GM12878 (cell line): Measurements from ENCODE around the gene LANCL2. TPM values are rescaled to one million over a fixed set of nuclear protein-coding genes. Genes with fewer than 3 reads are reported as not detected.

Source experiments
- ATAC-seq: fragments of 200-7000 bp; cut with Tn5 transposase; 3 replicates; pipeline ENCODE4 v1.9.1; 2020; ENCODE audit warnings: mild to moderate bottlenecking, moderate library complexity
- BruUV-seq: library from RNA; stranded (reverse); fragments of 400-500 nt; replicated peaks from 2 replicates; lab custom pipeline; 2021; lab: Mats Ljungman, UMichigan
- CTCF ChIA-PET: fragments of 300-600 bp; sonication (Branson Sonifier 250); formaldehyde crosslinking; extraction: SDS; loops from one replicate; lab custom pipeline; 2021; ENCODE audit warnings: inconsistent platforms; lab: Yijun Ruan, JAX
- POLR2A ChIA-PET: fragments of 350-600 bp; formaldehyde crosslinking; extraction: SDS; loops from one replicate; lab custom pipeline; 2021; ENCODE audit warnings: inconsistent platforms; lab: Charles Lee
- RAD21 ChIA-PET: fragments of 300-600 bp; sonication (Branson Sonifier 250); formaldehyde crosslinking; loops from one replicate; lab custom pipeline; 2023; ENCODE audit warnings: antibody characterized with exemption; ENCODE audit not compliant: unreplicated experiment; lab: Charles Lee
- SMC1A ChIA-PET: fragments of 300-600 bp; sonication (Branson Sonifier 250); formaldehyde crosslinking; loops from one replicate; lab custom pipeline; 2023; ENCODE audit not compliant: unreplicated experiment, uncharacterized antibody; lab: Charles Lee
- DNase-seq: peaks from one replicate; pipeline ENCODE4 v3.0.0-alpha.2; 2011; ENCODE audit warnings: low read depth, low spot score
- FAIRE-seq: peaks from 3 replicates; lab custom pipeline; 2011; peaks lifted over from hg19 to GRCh38; lab: Jason Lieb, UNC
- H2AFZ ChIP-seq: 2 replicates; pipeline ENCODE4 v1.6.0; 2011; ENCODE audit warnings: low read depth, low read length, control low read depth; ENCODE audit not compliant: control insufficient read depth
- H3K27ac ChIP-seq: 2 replicates; pipeline ENCODE4 v1.5.1; 2011; ENCODE audit warnings: control low read depth; ENCODE audit not compliant: control insufficient read depth, insufficient read depth
- H3K27me3 ChIP-seq, 2 experiments: replicated peaks in 1 of 2; 2 replicates each; pipeline versions ENCODE4 v1.6.0 to v1.6.1; 2011; ENCODE audit warnings: low read length in 1 of 2; ENCODE audit not compliant: control insufficient read depth in 2 of 2, insufficient read depth in 2 of 2
- H3K36me3 ChIP-seq, 2 experiments: 2 replicates each; pipeline ENCODE4 v1.5.1; 2011; ENCODE audit warnings: low read length in 1 of 2; ENCODE audit not compliant: control insufficient read depth in 2 of 2, insufficient read depth in 2 of 2
- H3K4me1 ChIP-seq: 2 replicates; pipeline ENCODE4 v1.6.1; 2011; ENCODE audit warnings: mild to moderate bottlenecking, low read length, moderate library complexity, mixed read lengths; ENCODE audit not compliant: control insufficient read depth, insufficient read depth
- H3K4me2 ChIP-seq: 2 replicates; pipeline ENCODE4 v1.6.0; 2011; ENCODE audit warnings: control low read depth; ENCODE audit not compliant: control insufficient read depth, insufficient read depth
- H3K4me3 ChIP-seq: fragments of 200-600 bp; sonication (generic); 2 replicates; pipeline ENCODE4 v1.5.1; 2016
- H3K79me2 ChIP-seq: 2 replicates; pipeline ENCODE4 v1.6.0; 2011; ENCODE audit warnings: low read length; ENCODE audit not compliant: control insufficient read depth, insufficient read depth
- H3K9ac ChIP-seq: 2 replicates; pipeline ENCODE4 v1.8.0; 2011; ENCODE audit warnings: low read length, control low read depth, mixed read lengths; ENCODE audit not compliant: control insufficient read depth, insufficient read depth
- H3K9me3 ChIP-seq: replicated peaks from 3 replicates; pipeline ENCODE4 v1.5.1; 2011; ENCODE audit warnings: mild to moderate bottlenecking, low read length; ENCODE audit not compliant: control insufficient read depth, insufficient read depth
- H4K20me1 ChIP-seq: 2 replicates; pipeline ENCODE4 v1.6.0; 2011; ENCODE audit not compliant: control insufficient read depth, insufficient read depth
- HDAC2 ChIP-seq: fragments of 200-600 bp; sonication (generic); IDR thresholded peaks from 2 replicates; pipeline ENCODE4 v1.6.1; 2017
- HSF1 ChIP-seq: fragments of 150-350 bp; IDR thresholded peaks from 2 replicates; pipeline ENCODE4 v1.6.1; 2014; ENCODE audit warnings: mild to moderate bottlenecking, low read depth, low read length
- LARP7 ChIP-seq: fragments of 450-650 bp; IDR thresholded peaks from 2 replicates; pipeline ENCODE4 v1.6.1; 2017; ENCODE audit warnings: mild to moderate bottlenecking
- MTA2 ChIP-seq: fragments of 450-650 bp; IDR thresholded peaks from 2 replicates; pipeline ENCODE4 v1.6.1; 2016; ENCODE audit warnings: low read depth, mild to moderate bottlenecking, moderate library complexity
- PAX5 ChIP-seq: IDR thresholded peaks from 2 replicates; pipeline ENCODE4 v1.6.1; 2011; ENCODE audit warnings: low read depth, low read length, borderline replicate concordance
- SPI1 ChIP-seq: IDR thresholded peaks from 2 replicates; pipeline ENCODE4 v1.6.1; 2011; ENCODE audit warnings: low read depth, mild to moderate bottlenecking, low read length, moderate library complexity, borderline replicate concordance; ENCODE audit not compliant: insufficient read depth
- TCF3 ChIP-seq: IDR thresholded peaks from 2 replicates; pipeline ENCODE4 v1.6.1; 2012; ENCODE audit warnings: low read depth, mild to moderate bottlenecking, low read length, borderline replicate concordance; ENCODE audit not compliant: insufficient read depth
- ZNF384 ChIP-seq: IDR thresholded peaks from 2 replicates; pipeline ENCODE4 v1.6.1; 2012; ENCODE audit warnings: low read depth, mild to moderate bottlenecking, low read length, improper control_type of control experiment, borderline replicate concordance
- whole genome bisulfite sequencing: methylation state at CpG from one replicate; pipeline ENCODE4 v1.1.6; 2016; ENCODE audit warnings: low lambda C conversion rate; ENCODE audit not compliant: insufficient replicate concordance, insufficient coverage; ENCODE audit errors: missing lambda C conversion rate; 5-methylcytosine and 5-hydroxymethylcytosine counted together
- in situ Hi-C: fragments of 300-500 bp; cut with MboI; formaldehyde crosslinking; loops from 9 replicates; pipeline ENCODE4 v1.14.3; 2018; ENCODE audit warnings: mixed read lengths
- intact Hi-C: fragments of 100-400 bp; cut with micrococcal nuclease; formaldehyde crosslinking; loops from one replicate; pipeline ENCODE4 v1.14.2; 2022; ENCODE audit not compliant: unreplicated experiment
- polyA plus RNA-seq, 11 experiments: library from polyadenylated mRNA; depleted of rRNA in 4 of 11; unstranded in 6 of 11; stranded (reverse) in 5 of 11; fragments of >200 nt; fragmentation: Nextera tagmentation in 4 of 11; fragmentation: Illumina TruSeq in 1 of 11; extraction: Ambion mirVana in 4 of 11; extraction: Trizol in 1 of 11; gene quantifications; 1 replicate in 1 of 11; 2 replicates in 10 of 11; pipeline versions ENCODE4 v1.2.1 to v1.2.3, GENCODE V29; 2011 to 2016; ENCODE audit warnings: inconsistent platforms in 2 of 11, missing spikeins in 2 of 11, low read depth in 1 of 11
- total RNA-seq, 4 experiments: library from RNA; depleted of rRNA in 3 of 4; stranded (reverse); fragments of >200 nt in 3 of 4; fragmentation: Illumina TruSeq in 1 of 4; extraction: Trizol in 1 of 4; gene quantifications; 2 replicates each; pipeline versions ENCODE4 v1.2.1 to v1.2.3, GENCODE V29; 2013 to 2021

Gene LANCL2
- total and polyA plus RNA-seq, 10 of the 15 experiments (the other 5 are each of a cell fraction or from before 2014, with no cell fraction given), result 8.1 to 28.6 (median 16.4) TPM

GRCh38 chr7:55444786-55445185, 79.6 kb downstream of the LANCL2 start:
- intact Hi-C loops, result no loop called here
- CTCF ChIA-PET, result interaction anchor here (2.7 kb wide), 1 partner anchor 11 kb away, joined by 6 read pairs; no protein-coding TSS in a partner anchor
- POLR2A ChIA-PET, result interaction anchor here (0.6 kb wide), 1 partner anchor 592 kb away, joined by 3 read pairs; no protein-coding TSS in a partner anchor

More at GRCh38 chr7:55444786-55445185, 79.6 kb downstream of the LANCL2 start:
- TF ChIP-seq ZNF384 (no peak), HSF1 (no peak), LARP7 (no peak), PAX5 (no peak), SPI1 (no peak), HDAC2 (no peak), MTA2 (no peak), TCF3 (no peak)
- Histone ChIP-seq H3K4me3 (no peak overlapping the region), H3K4me1 (no peaks in the 10 kb centered on the region), H3K9ac (no peak overlapping the region), H4K20me1 (no peaks in the 10 kb centered on the region), H3K27me3 (no peaks in the 10 kb centered on the region), H3K79me2 (no peaks in the 10 kb centered on the region), H2AFZ (no peak overlapping the region), H3K36me3 (no peaks in the 10 kb centered on the region), H3K4me2 (no peak overlapping the region), H3K9me3 (no peaks in the 10 kb centered on the region), H3K27ac (no peak overlapping the region)
- WGBS, result 0% methylated on average over 1 of the region's 1 CpG
- TSS peak; percentile 46 for BruUV-seq
- ATAC-seq, result peak; percentile 14; the same call in 1 of the 3 replicates
- ChIA-PET SMC1A (interaction anchor here (1.2 to 1.7 kb wide), 2 partner anchors 12 to 64 kb away, joined by 4 read pairs; no protein-coding TSS in a partner anchor), RAD21 (interaction anchor here (1.2 kb wide), 1 partner anchor 13 kb away, joined by 3 read pairs; no protein-coding TSS in a partner anchor)
- in situ Hi-C loops, result no loop called here
- DNase-seq, result no peak
- no peak for FAIRE-seq
